SU-DHL-6 (cell line): ENCODE measurements around the gene SLC28A3.

Experiments
- H2AFZ ChIP-seq: fragments of 200-600 bp; sonication (generic); 2 replicates; pipeline ENCODE4 v1.6.1; 2014; ENCODE audit warnings: low read depth, mild to moderate bottlenecking, moderate library complexity, mixed read lengths, antibody characterized with exemption, low read length; ENCODE audit not compliant: severe bottlenecking
- H3F3A ChIP-seq: fragments of 200-600 bp; shearing (Covaris generic); 2 replicates; pipeline ENCODE4 v1.6.0; 2016; ENCODE audit warnings: antibody characterized with exemption, mild to moderate bottlenecking; ENCODE audit not compliant: insufficient read depth
- H3K27ac ChIP-seq: fragments of 200-600 bp; sonication (generic); 2 replicates; pipeline ENCODE4 v1.5.1; 2016; ENCODE audit warnings: low read depth, mild to moderate bottlenecking, low read length, moderate library complexity, mixed read lengths
- H3K27me3 ChIP-seq: fragments of 200-600 bp; sonication (generic), shearing (Covaris generic); 2 replicates; pipeline ENCODE4 v1.6.0; 2014; ENCODE audit warnings: mild to moderate bottlenecking, low read length
- H3K36me3 ChIP-seq: fragments of 200-600 bp; sonication (generic); 2 replicates; pipeline ENCODE4 v1.6.1; 2014; ENCODE audit warnings: mild to moderate bottlenecking, low read length, mixed read lengths
- H3K4me2 ChIP-seq: fragments of 300-600, 200-600 bp; shearing (Covaris generic), sonication (generic); 2 replicates; pipeline ENCODE4 v1.6.0; 2014; ENCODE audit warnings: low read length, low read depth, mild to moderate bottlenecking; ENCODE audit not compliant: poor library complexity, severe bottlenecking
- H3K4me3 ChIP-seq: fragments of 200-600 bp; sonication (generic); 2 replicates; pipeline ENCODE4 v1.5.1; 2014; ENCODE audit warnings: antibody characterized with exemption, low read length, mild to moderate bottlenecking, mixed read lengths; ENCODE audit not compliant: insufficient read depth, poor library complexity, severe bottlenecking
- H3K79me2 ChIP-seq: fragments of 200-600 bp; sonication (generic); 2 replicates; pipeline ENCODE4 v1.6.1; 2014; ENCODE audit warnings: mild to moderate bottlenecking, low read length, moderate library complexity; ENCODE audit not compliant: insufficient read depth
- H3K9ac ChIP-seq: fragments of 200-600 bp; sonication (generic); 2 replicates; pipeline ENCODE4 v1.7.0; 2014; ENCODE audit warnings: mild to moderate bottlenecking, low read length
- H3K9me2 ChIP-seq: fragments of 200-600 bp; sonication (generic); replicated peaks from 2 replicates; pipeline ENCODE4 v1.6.1; 2014; ENCODE audit warnings: low read length; ENCODE audit not compliant: insufficient read depth
- H3K9me3 ChIP-seq: fragments of 200-600 bp; sonication (generic); 2 replicates; pipeline ENCODE4 v1.6.1; 2014; ENCODE audit warnings: low read length, mixed read lengths; ENCODE audit not compliant: insufficient read depth
- H4K20me1 ChIP-seq: fragments of 200-600 bp; sonication (generic); 2 replicates; pipeline ENCODE4 v1.6.1; 2014; ENCODE audit warnings: low read depth, mild to moderate bottlenecking, antibody characterized with exemption, low read length, moderate library complexity, mixed read lengths
- EZH2phosphoT487 ChIP-seq: fragments of 200-600 bp; sonication (generic), shearing (Covaris generic); conservative IDR thresholded peaks from 2 replicates; pipeline ENCODE4 v1.6.1; 2018; ENCODE audit warnings: mild to moderate bottlenecking, antibody characterized with exemption, low read length, moderate library complexity, mixed read lengths
- TF ChIP-seq, protein P1 (sequence below): fragments of 200-600 bp; sonication (generic); IDR thresholded peaks from one replicate; pipeline ENCODE4 v1.5.1; 2017; ENCODE audit warnings: antibody characterized with exemption, mild to moderate bottlenecking, low read length, moderate library complexity; ENCODE audit not compliant: insufficient read depth, poor library complexity, severe bottlenecking

Gene SLC28A3

GRCh38 chr9:84297162-84297821 lies 43.3 kb downstream of the SLC28A3 start:
- H3K4me2 ChIP-seq = no peak overlapping the region
- H3K4me3 ChIP-seq = no peak overlapping the region
- no peaks in the 10 kb centered on the region for H3K27me3 ChIP-seq
- TF ChIP-seq EZH2phosphoT487 = no peak
- TF ChIP-seq, protein P1, sequence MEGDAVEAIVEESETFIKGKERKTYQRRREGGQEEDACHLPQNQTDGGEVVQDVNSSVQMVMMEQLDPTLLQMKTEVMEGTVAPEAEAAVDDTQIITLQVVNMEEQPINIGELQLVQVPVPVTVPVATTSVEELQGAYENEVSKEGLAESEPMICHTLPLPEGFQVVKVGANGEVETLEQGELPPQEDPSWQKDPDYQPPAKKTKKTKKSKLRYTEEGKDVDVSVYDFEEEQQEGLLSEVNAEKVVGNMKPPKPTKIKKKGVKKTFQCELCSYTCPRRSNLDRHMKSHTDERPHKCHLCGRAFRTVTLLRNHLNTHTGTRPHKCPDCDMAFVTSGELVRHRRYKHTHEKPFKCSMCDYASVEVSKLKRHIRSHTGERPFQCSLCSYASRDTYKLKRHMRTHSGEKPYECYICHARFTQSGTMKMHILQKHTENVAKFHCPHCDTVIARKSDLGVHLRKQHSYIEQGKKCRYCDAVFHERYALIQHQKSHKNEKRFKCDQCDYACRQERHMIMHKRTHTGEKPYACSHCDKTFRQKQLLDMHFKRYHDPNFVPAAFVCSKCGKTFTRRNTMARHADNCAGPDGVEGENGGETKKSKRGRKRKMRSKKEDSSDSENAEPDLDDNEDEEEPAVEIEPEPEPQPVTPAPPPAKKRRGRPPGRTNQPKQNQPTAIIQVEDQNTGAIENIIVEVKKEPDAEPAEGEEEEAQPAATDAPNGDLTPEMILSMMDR = no peak
- H4K20me1 ChIP-seq = no peaks in the 10 kb centered on the region
- H3K36me3 ChIP-seq = no peaks in the 10 kb centered on the region
- H3K9me2 ChIP-seq = no peaks in the 10 kb centered on the region
- no peaks in the 10 kb centered on the region for H3K79me2 ChIP-seq
- no peaks in the 10 kb centered on the region for H3K9me3 ChIP-seq
- H3K27ac ChIP-seq = no peak overlapping the region
- H3K9ac ChIP-seq = no peak overlapping the region
- no peak overlapping the region for H2AFZ ChIP-seq
- H3F3A ChIP-seq = no peaks in the 10 kb centered on the region

DNA sequence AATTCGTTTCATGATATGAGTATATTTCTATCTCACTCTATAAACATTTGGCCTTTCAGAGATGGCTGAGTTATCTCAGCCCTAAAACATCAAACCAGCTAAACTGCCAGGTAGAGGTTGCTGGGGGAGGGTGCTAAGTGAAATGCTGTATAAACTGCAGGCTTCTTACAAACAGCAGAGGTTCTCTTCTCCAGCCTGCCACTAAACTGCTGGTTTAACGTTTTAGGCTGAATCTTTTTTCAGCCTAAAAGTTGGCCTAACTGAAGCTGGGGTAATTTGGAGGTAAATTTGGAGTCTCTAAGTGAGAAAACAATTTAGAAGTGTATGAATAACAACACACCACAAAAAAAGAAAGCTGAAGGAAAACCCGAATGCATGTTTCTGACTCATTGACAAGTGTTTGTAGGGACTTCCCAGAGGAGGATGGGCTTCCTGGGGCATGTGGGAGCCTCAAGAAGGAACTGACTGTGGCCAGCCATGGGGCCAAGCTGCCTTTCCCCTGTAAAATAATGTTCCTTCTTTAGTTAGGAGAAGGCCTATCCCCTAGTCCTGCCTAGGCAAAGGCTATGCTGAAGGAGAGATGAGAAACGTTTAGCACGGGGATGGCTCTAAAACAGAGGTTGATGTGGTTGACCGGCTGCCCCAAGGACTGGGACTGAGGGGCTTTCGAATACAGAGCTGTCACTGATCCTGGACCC lies 44.3 kb downstream of the SLC28A3 start:
- no peaks in the 10 kb centered on the region for H3K27me3 ChIP-seq
- H4K20me1 ChIP-seq = no peaks in the 10 kb centered on the region
- H3K9ac ChIP-seq = no peak overlapping the region
- H3K4me2 ChIP-seq = no peak overlapping the region
- no peak overlapping the region for H3K27ac ChIP-seq
- H3K9me3 ChIP-seq = no peaks in the 10 kb centered on the region
- H3K9me2 ChIP-seq = no peaks in the 10 kb centered on the region
- H3K79me2 ChIP-seq = no peaks in the 10 kb centered on the region
- no peaks in the 10 kb centered on the region for H3K36me3 ChIP-seq
- H3K4me3 ChIP-seq = no peak overlapping the region
- TF ChIP-seq, protein P1 = no peak
- no peak for TF ChIP-seq EZH2phosphoT487
- no peaks in the 10 kb centered on the region for H3F3A ChIP-seq
- H2AFZ ChIP-seq = no peak overlapping the region

DNA sequence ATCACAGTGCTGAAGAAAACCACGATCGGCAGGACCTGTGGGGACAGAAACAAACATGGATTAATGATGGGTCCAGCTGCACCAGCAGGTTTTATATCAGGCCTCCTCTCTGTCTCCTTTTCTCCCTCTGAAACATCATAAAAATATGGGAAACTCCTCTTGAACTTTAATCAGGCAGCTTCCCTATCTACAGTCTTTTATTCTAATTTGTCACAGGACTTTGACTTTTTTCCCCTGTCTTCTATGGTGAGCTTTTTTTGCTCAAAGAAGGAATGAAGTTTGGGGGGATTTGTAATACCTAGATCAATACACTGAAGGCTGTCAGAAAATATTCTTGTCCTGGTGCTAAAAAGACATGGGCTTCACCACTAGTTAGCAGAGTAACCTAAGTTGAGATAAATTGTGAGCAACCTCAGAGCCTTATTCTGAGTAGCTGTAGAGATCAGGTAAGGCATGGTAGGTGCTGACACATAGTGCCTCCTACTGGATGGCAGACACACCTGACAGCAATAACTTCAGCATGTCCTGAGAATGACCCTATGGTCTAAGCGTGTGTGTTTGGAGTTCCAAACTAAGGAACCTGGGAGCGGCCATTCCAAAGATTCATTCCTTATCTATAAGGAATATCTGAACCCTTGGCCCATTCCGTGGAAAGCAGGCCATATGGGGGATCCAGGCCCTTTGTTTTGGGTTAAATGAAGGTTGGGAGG lies 46.2 kb downstream of the SLC28A3 start:
- H3K27me3 ChIP-seq = no peaks in the 10 kb centered on the region
- H3K9ac ChIP-seq = no peak overlapping the region
- H3F3A ChIP-seq = no peaks in the 10 kb centered on the region
- H3K4me2 ChIP-seq = no peak overlapping the region
- no peaks in the 10 kb centered on the region for H4K20me1 ChIP-seq
- no peaks in the 10 kb centered on the region for H3K79me2 ChIP-seq
- H3K27ac ChIP-seq = no peak overlapping the region
- no peaks in the 10 kb centered on the region for H3K9me3 ChIP-seq
- no peak overlapping the region for H3K4me3 ChIP-seq
- H3K9me2 ChIP-seq = no peaks in the 10 kb centered on the region
- no peak overlapping the region for H2AFZ ChIP-seq
- no peak for TF ChIP-seq EZH2phosphoT487
- TF ChIP-seq, protein P1 = no peak
- H3K36me3 ChIP-seq = no peaks in the 10 kb centered on the region
